ENCODE measurements around the gene TFCP2. TPM values are rescaled to one million over a fixed set of nuclear protein-coding genes. Genes with fewer than 3 reads are reported as not detected.
"Not testable (repeated sequence)": the region's sequence is repeated elsewhere in the genome, so short reads cannot be mapped to it uniquely, and the experiment has no call there.

TFCP2 gene
- total RNA-seq, 1 donor: 7.8 TPM

DNA sequence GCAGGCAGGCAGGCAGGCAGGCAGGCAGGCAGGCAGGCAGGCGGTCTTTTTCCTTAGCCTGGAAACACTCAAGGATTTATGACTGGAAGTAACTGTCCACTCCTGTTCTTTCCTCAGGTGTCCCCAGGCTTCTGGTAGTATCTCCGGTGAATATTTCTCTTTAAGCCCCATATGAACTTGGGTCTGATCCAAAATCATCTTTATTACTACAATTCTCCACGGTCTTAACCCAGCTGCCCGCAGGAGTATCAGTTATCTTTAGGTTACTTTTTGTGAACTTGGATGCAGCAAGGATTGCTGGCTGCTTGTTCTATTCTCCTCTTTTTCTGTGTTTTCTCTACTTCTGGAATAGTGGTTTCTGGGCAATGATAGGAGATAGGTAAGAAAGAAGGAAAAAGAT, 92.8 kb downstream of the TFCP2 start:
- TF ChIP-seq, protein P1, sequence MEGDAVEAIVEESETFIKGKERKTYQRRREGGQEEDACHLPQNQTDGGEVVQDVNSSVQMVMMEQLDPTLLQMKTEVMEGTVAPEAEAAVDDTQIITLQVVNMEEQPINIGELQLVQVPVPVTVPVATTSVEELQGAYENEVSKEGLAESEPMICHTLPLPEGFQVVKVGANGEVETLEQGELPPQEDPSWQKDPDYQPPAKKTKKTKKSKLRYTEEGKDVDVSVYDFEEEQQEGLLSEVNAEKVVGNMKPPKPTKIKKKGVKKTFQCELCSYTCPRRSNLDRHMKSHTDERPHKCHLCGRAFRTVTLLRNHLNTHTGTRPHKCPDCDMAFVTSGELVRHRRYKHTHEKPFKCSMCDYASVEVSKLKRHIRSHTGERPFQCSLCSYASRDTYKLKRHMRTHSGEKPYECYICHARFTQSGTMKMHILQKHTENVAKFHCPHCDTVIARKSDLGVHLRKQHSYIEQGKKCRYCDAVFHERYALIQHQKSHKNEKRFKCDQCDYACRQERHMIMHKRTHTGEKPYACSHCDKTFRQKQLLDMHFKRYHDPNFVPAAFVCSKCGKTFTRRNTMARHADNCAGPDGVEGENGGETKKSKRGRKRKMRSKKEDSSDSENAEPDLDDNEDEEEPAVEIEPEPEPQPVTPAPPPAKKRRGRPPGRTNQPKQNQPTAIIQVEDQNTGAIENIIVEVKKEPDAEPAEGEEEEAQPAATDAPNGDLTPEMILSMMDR (IDR thresholded peaks at IDR 0.05; ENCODE audit: insufficient read depth, low read depth, low read length): no peak
- DNase-seq (ENCODE audit: low read depth): no peak
- H3K4me3 ChIP-seq (ENCODE audit: low read depth, low read length): no peak overlapping the region

DNA sequence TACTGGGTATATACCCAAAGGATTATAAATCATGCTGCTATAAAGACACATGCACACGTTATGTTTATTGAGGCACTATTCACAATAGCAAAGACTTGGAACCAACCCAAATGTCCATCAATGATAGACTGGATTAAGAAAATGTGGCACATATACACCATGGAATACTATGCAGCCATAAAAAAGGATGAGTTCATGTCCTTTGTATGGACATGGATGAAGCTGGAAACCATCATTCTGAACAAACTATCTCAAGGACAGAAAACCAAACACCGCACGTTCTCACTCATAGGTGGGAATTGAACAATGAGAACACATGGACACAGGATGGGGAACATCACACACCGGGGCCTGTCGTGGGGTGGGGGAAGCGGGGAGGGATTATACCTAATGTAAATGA, 94.1 kb downstream of the TFCP2 start:
- not testable (repeated sequence) for DNase-seq (ENCODE audit: low read depth); H3K4me3 ChIP-seq (ENCODE audit: low read depth, low read length)

DNA sequence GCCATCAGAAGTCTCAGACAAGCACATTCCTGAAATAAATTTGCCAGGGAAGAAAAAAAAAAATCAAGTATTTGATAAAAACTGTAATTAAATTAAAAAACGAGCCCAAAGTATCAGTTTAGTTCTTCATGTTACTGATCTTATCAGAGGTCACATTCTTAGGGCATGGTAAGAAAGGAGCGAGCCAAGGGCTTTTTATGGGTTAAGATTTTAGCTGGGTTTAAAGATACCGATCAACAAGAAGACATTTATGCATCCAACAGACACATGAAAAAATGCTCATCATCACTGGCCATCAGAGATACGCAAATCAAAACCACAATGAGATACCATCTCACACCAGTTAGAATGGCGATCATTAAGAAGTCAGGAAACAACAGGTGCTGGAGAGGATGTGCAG, 94.6 kb downstream of the TFCP2 start:
- H3K4me3 ChIP-seq (ENCODE audit: low read depth, low read length); DNase-seq (ENCODE audit: low read depth): not testable (repeated sequence)

DNA sequence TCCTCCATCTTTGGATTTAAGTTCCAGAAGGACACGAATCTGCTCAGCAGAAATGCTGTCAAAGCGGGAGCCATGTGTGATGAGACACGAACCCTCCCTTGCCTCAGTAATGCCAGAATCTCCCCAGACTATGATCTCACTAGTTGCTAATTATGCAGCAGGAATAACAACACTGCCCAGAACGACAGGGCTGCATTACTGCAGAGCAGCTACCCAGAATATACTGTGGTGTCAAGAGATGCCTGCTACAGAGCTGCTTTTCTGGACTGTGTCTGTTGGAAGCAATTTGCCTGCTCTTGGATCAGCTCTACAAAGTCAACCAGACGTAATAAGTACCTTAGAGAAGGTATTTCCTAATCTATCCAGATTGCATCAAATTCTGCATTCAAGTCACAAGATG, 95.0 kb downstream of the TFCP2 start:
- peak; percentile 42 for DNase-seq (ENCODE audit: low read depth)
- TF ChIP-seq, protein P1 (IDR thresholded peaks at IDR 0.05; ENCODE audit: insufficient read depth, low read depth, low read length): no peak
- no peak overlapping the region for H3K4me3 ChIP-seq (ENCODE audit: low read depth, low read length)

DNA sequence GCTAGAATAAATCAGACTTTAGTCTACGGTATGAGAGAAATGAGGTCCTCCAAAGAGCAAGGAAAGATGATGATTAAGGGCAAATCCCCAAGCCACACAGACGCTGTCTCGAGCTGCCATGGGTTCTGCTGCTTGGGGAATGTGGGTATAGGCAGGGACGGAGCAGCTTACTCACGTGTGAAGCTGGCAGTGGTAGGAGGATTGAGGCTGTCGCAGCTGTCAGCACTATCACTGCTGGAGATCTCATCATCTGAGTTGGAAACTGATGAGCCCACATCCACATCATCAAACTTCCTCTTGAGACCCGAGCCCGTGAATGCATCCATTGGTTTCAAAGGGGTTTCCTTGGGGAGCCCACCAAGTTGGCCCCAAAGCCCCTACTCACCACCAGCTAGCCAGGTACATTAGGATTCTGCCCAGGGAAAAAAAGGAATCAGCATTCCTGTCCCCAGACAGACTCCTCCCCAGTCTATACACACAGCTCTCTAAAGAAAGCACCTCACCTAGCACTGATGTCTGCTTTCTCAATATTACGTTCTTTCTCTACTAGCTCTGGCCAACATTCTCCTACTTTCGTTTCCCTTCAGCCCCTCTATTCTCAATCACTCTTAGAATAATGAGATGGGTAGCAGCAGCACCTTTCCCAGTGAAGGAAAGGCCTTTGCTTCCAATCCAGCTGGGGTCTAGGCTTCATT, 96.6 kb downstream of the TFCP2 start:
- no peak for DNase-seq (ENCODE audit: low read depth)
- TF ChIP-seq, protein P1 (IDR thresholded peaks at IDR 0.05; ENCODE audit: insufficient read depth, low read depth, low read length): no peak

DNA sequence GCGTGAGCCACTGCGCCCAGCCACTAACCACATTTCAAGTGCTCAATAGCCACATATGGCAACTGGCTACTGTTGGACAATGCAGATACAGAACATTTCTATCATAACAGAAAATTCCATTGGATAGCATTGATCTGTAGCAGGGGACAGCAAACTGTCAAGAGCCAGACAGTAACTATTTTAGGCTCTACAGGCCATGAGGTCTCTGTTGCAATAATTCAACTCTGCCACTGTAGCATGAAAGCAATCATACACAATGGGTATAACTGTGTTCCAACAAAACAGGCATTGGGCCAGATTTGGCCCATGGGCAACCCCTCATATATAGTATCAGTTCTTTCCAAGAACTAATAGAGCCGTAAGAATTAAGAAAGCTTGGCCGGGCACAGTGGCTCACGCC, 97.5 kb downstream of the TFCP2 start:
- TF ChIP-seq, protein P1 (IDR thresholded peaks at IDR 0.05; ENCODE audit: insufficient read depth, low read depth, low read length): no peak
- no peak for DNase-seq (ENCODE audit: low read depth)
- no peak overlapping the region for H3K4me3 ChIP-seq (ENCODE audit: low read depth, low read length)

More for the DNA sequence above, 96.6 kb downstream of the TFCP2 start:
- H3K4me3 ChIP-seq (ENCODE audit: low read depth, low read length): no peak overlapping the region

DNA sequence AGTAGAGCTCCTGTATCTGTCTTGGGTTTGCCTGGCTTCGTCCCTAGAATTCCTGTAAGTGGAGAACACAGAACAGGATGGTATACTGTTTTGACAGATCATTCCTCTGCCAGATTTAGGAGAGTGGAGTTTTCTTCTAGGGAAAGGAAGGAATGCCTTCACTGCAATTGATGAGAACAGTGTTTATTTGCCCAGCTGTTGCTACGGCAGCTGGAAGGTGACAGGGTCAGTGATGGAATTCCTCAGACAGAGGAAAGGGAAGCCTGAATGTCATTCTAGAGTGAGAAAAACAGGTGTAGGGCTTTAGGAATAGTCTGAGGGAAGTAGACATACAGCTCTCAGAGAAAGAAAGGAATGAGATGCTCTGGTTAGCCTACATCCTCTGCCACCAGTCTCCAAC, 101.3 kb downstream of the TFCP2 start:
- DNase-seq (ENCODE audit: low read depth): no peak
- TF ChIP-seq, protein P1 (IDR thresholded peaks at IDR 0.05; ENCODE audit: insufficient read depth, low read depth, low read length): no peak
- H3K4me3 ChIP-seq (ENCODE audit: low read depth, low read length): no peak overlapping the region

DNA sequence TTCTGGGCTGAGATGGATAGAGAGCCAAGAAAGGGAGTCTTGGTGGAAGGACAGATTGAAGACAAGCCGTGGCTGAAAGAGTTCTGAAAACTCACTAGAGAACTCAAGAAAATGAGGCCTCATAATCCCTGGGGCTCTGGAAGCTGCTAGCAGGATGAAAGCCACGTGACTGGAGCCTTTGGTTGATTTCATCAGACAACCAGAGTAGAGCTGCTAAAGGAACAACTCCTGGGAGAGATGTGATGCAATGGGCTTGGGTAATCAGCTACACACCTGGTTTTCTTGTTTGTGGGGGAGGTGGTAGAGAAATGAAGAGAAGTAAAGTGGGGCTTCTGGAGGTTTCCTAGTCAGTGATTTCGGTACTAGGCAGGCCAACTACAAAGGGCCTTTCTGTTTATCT, 102.9 kb downstream of the TFCP2 start:
- H3K4me3 ChIP-seq (ENCODE audit: low read depth, low read length): no peak overlapping the region
- DNase-seq (ENCODE audit: low read depth): peak; percentile 94
- TF ChIP-seq, protein P1 (IDR thresholded peaks at IDR 0.05; ENCODE audit: insufficient read depth, low read depth, low read length): no peak
